Measurements from ENCODE around the gene OR4Q3.

DNA sequence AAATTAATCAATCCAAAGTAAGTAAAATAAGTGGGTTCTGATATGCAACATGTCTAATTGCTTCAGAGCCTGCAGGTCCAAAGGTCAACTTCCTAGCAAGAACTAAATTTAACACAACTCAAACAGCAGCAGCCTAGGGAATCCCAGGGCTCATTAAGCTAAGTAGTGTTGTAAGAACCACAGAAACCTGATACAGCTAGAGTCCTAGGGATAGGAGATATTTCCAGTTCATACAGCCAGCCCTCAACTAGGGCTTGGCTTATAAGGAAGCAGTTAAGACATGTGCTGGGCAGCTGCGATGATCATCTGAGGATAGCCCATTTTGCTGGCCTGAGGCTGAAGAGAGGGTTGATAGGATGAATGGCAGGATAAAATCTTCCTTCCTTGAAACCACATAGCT is at the start of gene OR4Q3:
- TF ChIP-seq, protein P1, sequence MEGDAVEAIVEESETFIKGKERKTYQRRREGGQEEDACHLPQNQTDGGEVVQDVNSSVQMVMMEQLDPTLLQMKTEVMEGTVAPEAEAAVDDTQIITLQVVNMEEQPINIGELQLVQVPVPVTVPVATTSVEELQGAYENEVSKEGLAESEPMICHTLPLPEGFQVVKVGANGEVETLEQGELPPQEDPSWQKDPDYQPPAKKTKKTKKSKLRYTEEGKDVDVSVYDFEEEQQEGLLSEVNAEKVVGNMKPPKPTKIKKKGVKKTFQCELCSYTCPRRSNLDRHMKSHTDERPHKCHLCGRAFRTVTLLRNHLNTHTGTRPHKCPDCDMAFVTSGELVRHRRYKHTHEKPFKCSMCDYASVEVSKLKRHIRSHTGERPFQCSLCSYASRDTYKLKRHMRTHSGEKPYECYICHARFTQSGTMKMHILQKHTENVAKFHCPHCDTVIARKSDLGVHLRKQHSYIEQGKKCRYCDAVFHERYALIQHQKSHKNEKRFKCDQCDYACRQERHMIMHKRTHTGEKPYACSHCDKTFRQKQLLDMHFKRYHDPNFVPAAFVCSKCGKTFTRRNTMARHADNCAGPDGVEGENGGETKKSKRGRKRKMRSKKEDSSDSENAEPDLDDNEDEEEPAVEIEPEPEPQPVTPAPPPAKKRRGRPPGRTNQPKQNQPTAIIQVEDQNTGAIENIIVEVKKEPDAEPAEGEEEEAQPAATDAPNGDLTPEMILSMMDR (IDR thresholded peaks at IDR 0.05): no peak
- TF ChIP-seq POLR2A (IDR thresholded peaks at IDR 0.05): no peak

Measured in uterus (tissue), 2 donors.